MCF 10A (cell line): ENCODE measurements around the gene RRBP1. TPM values are rescaled to one million over a fixed set of nuclear protein-coding genes. Genes with fewer than 3 reads are reported as not detected.

ENCODE experiments used
- BruUV-seq: library from RNA; stranded (reverse); fragments of 400-500 nt; replicated peaks from 2 replicates; lab custom pipeline; 2021; lab: Mats Ljungman, UMichigan
- CTCF ChIA-PET: fragments of 300-600 bp; sonication (Branson Sonifier 250); formaldehyde crosslinking; extraction: SDS; loops from one replicate; lab custom pipeline; 2021; ENCODE audit warnings: antibody characterized with exemption, inconsistent platforms; lab: Yijun Ruan, JAX
- POLR2A ChIA-PET: fragments of 300-600, 350-650 bp; sonication (Branson Sonifier 250); formaldehyde crosslinking; extraction: SDS; loops from one replicate; lab custom pipeline; 2020; ENCODE audit warnings: antibody characterized with exemption, inconsistent platforms; lab: Yijun Ruan, JAX
- DNase-seq: peaks from one replicate; pipeline ENCODE4 v3.0.0-alpha.2; 2018; ENCODE audit not compliant: unreplicated experiment
- H3K27ac Mint-ChIP-seq: one replicate; pipeline ENCODE4 v1.8.0; 2022; ENCODE audit warnings: mild to moderate bottlenecking, low read depth, mixed read lengths; ENCODE audit not compliant: unreplicated experiment
- H3K27me3 Mint-ChIP-seq: one replicate; pipeline ENCODE4 v1.8.0; 2022; ENCODE audit warnings: mixed read lengths; ENCODE audit not compliant: insufficient read depth, unreplicated experiment
- H3K36me3 Mint-ChIP-seq: one replicate; pipeline ENCODE4 v1.8.0; 2022; ENCODE audit warnings: mild to moderate bottlenecking, moderate library complexity, mixed read lengths; ENCODE audit not compliant: insufficient read depth, unreplicated experiment
- H3K4me1 Mint-ChIP-seq: one replicate; pipeline ENCODE4 v1.8.0; 2022; ENCODE audit warnings: mixed read lengths; ENCODE audit not compliant: insufficient read depth, unreplicated experiment
- H3K4me3 Mint-ChIP-seq: one replicate; pipeline ENCODE4 v1.8.0; 2022; ENCODE audit warnings: mild to moderate bottlenecking, moderate library complexity, mixed read lengths; ENCODE audit not compliant: unreplicated experiment
- H3K9me3 Mint-ChIP-seq: one replicate; pipeline ENCODE4 v1.8.0; 2022; ENCODE audit warnings: mixed read lengths; ENCODE audit not compliant: unreplicated experiment
- intact Hi-C: fragments of 100-400 bp; cut with micrococcal nuclease; formaldehyde crosslinking; loops from 2 replicates; pipeline ENCODE4 v1.14.1; 2022
- total RNA-seq: library from RNA; stranded (reverse); gene quantifications from 2 replicates; pipeline ENCODE4 v1.2.3, GENCODE V29; 2022
- TF ChIP-seq, protein P1 (sequence below): fragments of 200-600 bp; IDR thresholded peaks from one replicate; pipeline ENCODE4 v1.8.0; 2022; ENCODE audit warnings: antibody characterized with exemption, mild to moderate bottlenecking; ENCODE audit not compliant: unreplicated experiment

RRBP1 gene
- total RNA-seq, 1 experiment from 2014 or later = 203 TPM

DNA sequence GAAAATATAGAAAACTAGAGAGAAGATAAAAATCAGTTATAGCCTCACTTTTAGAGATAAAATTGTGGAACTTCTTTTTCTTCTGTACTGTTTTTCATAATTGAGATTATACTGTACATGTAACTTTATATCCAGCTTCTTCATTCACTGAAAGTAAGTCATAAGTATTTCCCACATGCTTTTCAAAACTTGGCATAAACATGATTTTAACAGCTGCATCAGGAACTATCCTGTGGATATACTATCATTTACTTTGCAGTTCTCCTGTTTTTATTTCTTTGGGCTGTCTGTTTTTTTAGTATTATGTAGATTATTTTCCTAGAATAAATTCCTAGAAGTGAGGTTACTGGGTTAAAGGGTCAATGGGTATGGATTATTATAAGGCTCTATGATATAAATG lies 97.4 kb downstream of the RRBP1 start:
- BruUV-seq = no TSS peak
- no peak for DNase-seq
- ChIA-PET POLR2A (interaction anchor here (0.6 to 9.3 kb wide), 5 partner anchors 12 to 504 kb away, joined by 3 to 168 read pairs (median 3); partner anchors contain the start of gene DSTN), CTCF (interaction anchor here (0.7 to 1.7 kb wide), 5 partner anchors 11 to 422 kb away, joined by 3 to 15 read pairs (median 3); no protein-coding TSS in a partner anchor)
- Mint-ChIP-seq H3K4me3 (no peak overlapping the region), H3K4me1 (peaks cover 47% of the 10 kb centered on the region), H3K27me3 (no peaks in the 10 kb centered on the region), H3K9me3 (no peaks in the 10 kb centered on the region), H3K27ac (no peak overlapping the region), H3K36me3 (peaks cover 39% of the 10 kb centered on the region)
- intact Hi-C loops = no loop called here
- TF ChIP-seq, protein P1, sequence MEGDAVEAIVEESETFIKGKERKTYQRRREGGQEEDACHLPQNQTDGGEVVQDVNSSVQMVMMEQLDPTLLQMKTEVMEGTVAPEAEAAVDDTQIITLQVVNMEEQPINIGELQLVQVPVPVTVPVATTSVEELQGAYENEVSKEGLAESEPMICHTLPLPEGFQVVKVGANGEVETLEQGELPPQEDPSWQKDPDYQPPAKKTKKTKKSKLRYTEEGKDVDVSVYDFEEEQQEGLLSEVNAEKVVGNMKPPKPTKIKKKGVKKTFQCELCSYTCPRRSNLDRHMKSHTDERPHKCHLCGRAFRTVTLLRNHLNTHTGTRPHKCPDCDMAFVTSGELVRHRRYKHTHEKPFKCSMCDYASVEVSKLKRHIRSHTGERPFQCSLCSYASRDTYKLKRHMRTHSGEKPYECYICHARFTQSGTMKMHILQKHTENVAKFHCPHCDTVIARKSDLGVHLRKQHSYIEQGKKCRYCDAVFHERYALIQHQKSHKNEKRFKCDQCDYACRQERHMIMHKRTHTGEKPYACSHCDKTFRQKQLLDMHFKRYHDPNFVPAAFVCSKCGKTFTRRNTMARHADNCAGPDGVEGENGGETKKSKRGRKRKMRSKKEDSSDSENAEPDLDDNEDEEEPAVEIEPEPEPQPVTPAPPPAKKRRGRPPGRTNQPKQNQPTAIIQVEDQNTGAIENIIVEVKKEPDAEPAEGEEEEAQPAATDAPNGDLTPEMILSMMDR = no peak

DNA sequence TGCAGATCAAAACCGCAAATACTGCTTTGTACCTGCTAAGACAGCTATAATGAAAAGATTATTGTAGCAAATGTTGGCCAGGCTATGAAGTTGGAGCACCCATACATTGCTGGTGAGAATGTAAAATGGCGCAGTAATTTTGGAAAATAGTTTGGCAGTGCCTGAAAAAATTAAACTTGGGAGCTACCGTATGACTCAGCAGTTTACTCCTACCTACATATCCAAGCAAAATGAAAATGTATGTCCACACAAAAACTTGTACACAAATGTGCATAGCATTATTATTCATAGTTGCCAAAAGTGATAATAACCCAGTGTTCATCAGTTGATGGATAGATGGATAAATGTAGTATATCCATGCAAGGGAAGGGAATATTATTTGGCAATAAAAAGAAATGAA lies 98.9 kb downstream of the RRBP1 start:
- BruUV-seq = no TSS peak
- Mint-ChIP-seq H3K9me3 (no peaks in the 10 kb centered on the region), H3K27me3 (no peaks in the 10 kb centered on the region), H3K27ac (no peak overlapping the region), H3K36me3 (peaks cover 30% of the 10 kb centered on the region), H3K4me1 (peaks cover 43% of the 10 kb centered on the region), H3K4me3 (no peak overlapping the region)
- no peak for DNase-seq
- TF ChIP-seq, protein P1 = no peak
- POLR2A ChIA-PET = interaction anchor here (0.7 to 9.3 kb wide), 6 partner anchors 11 to 43 kb away, joined by 3 to 168 read pairs (median 6); partner anchors contain the start of gene DSTN
- CTCF ChIA-PET = interaction anchor here (0.5 to 1.5 kb wide), 10 partner anchors 9 to 1044 kb away, joined by 3 to 6 read pairs (median 4); partner anchors contain the start of gene DSTN
- intact Hi-C loops = no loop called here

DNA sequence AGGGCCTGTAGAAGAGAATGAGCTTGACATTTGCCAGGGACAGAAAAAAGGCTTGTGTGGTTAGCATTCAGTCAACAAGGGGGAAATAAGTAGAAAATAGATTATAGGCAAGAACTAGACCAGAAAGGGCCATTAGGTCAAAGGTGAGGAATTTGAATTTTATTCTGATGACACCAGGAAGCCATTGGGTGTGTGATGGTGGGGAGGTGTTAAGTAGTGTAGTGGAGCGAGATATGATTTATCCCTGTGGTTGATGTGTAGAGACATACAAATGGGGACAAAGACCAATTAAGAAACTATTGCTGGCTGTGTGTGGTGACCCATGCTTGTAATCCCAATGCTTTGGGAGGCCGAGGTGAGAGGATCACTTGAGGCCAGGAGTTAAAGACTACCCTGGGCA lies 101.1 kb downstream of the RRBP1 start:
- POLR2A ChIA-PET = interaction anchor here (0.6 to 9.3 kb wide), 7 partner anchors 9 to 409 kb away, joined by 3 to 168 read pairs (median 3); partner anchors contain the start of gene DSTN
- CTCF ChIA-PET = interaction anchor here (0.7 to 2.1 kb wide), 8 partner anchors 9 to 385 kb away, joined by 3 to 11 read pairs (median 3); partner anchors contain the start of gene DSTN
- no TSS peak for BruUV-seq
- no peaks in the 10 kb centered on the region for H3K9me3 Mint-ChIP-seq
- DNase-seq = no peak
- intact Hi-C loops = no loop called here
- peak overlapping the region; percentile 6 for H3K27ac Mint-ChIP-seq
- no peaks in the 10 kb centered on the region for H3K27me3 Mint-ChIP-seq
- peaks cover 29% of the 10 kb centered on the region for H3K36me3 Mint-ChIP-seq
- H3K4me1 Mint-ChIP-seq = peaks cover 39% of the 10 kb centered on the region
- no peak overlapping the region for H3K4me3 Mint-ChIP-seq
- TF ChIP-seq, protein P1 = no peak

DNA sequence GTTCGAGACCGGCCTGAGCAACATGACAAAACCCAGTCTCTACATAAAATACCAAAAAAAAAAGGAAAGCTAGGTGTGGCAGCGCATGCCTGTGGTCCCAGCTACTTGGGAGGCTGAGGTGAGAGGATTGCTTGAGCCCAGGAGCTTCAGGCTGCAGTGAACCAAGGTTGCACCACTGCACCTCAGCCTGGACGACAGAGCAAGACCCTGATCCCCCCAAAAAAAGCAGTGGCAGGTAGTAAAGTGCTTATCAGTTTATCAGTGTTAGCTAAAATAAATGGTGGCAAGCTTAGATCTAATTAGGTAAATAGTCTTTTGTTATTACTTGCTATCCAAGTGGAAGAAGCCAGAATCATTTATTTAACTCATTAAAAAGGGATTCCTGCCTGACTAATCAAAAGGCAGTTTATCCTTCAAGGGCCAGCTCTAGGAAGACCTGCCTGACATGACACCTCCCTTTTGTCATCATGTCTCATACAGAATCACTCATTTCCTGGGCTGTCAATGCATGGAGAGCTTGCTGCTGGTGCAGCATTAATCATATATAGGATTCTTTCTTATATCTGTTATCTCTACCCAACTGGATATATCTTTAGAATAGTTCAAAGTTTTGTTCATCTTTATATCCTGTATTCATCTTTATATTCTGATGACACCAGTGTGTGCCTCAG lies 102.5 kb downstream of the RRBP1 start:
- peak; percentile 28 for DNase-seq
- POLR2A ChIA-PET = interaction anchor here (0.9 to 9.3 kb wide), 6 partner anchors 7 to 37 kb away, joined by 3 to 168 read pairs (median 4); partner anchors contain the start of gene DSTN
- Mint-ChIP-seq H3K27ac (peak overlapping the region; percentile 64), H3K9me3 (no peaks in the 10 kb centered on the region), H3K27me3 (no peaks in the 10 kb centered on the region), H3K4me3 (no peak overlapping the region), H3K4me1 (peaks cover 27% of the 10 kb centered on the region), H3K36me3 (peaks cover 33% of the 10 kb centered on the region)
- intact Hi-C loops = no loop called here
- TF ChIP-seq, protein P1 = no peak
- BruUV-seq = no TSS peak
- CTCF ChIA-PET = interaction anchor here (0.5 to 2.1 kb wide), 7 partner anchors 11 to 340 kb away, joined by 3 to 11 read pairs (median 4); no protein-coding TSS in a partner anchor
